ENCODE data around the gene FGL2. TPM values are rescaled to one million over a fixed set of nuclear protein-coding genes. Genes with fewer than 3 reads are reported as not detected.
"Not testable (repeated sequence)": the region's sequence is repeated elsewhere in the genome, so short reads cannot be mapped to it uniquely, and the experiment has no call there.

The FGL2 gene
- total RNA-seq, 1 experiment from 2014 or later, result not detected

- DNase-seq, result no peak
- Histone ChIP-seq H3K36me3 (no peaks in the 10 kb centered on the region), H3K4me3 (no peak overlapping the region), H3K9me3 (no peaks in the 10 kb centered on the region), H3K27me3 (no peaks in the 10 kb centered on the region)
Measured at GRCh38 chr7:77181015-77181595, 18.5 kb downstream of the FGL2 start.

- H3K36me3 ChIP-seq, H3K4me3 ChIP-seq, H3K27me3 ChIP-seq, DNase-seq, H3K9me3 ChIP-seq: not testable (repeated sequence)
Measured at GRCh38 chr7:77178024-77178423, 21.6 kb downstream of the FGL2 start.

- H3K9me3 ChIP-seq, H3K36me3 ChIP-seq, H3K27me3 ChIP-seq, H3K4me3 ChIP-seq, DNase-seq: not testable (repeated sequence)
Measured at GRCh38 chr7:77177321-77177904, 22.2 kb downstream of the FGL2 start.

GRCh38 chr7:77175274-77175800 is 24.3 kb downstream of the FGL2 start:
- not testable (repeated sequence) for H3K36me3 ChIP-seq, H3K9me3 ChIP-seq, H3K4me3 ChIP-seq, DNase-seq, H3K27me3 ChIP-seq

- H3K9me3 ChIP-seq, DNase-seq, H3K27me3 ChIP-seq, H3K4me3 ChIP-seq, H3K36me3 ChIP-seq: not testable (repeated sequence)
Measured at GRCh38 chr7:77174418-77174817, 25.2 kb downstream of the FGL2 start.

GRCh38 chr7:77172437-77173172 is 27.0 kb downstream of the FGL2 start:
- H3K4me3 ChIP-seq, DNase-seq, H3K9me3 ChIP-seq, H3K27me3 ChIP-seq, H3K36me3 ChIP-seq: not testable (repeated sequence)

- not testable (repeated sequence) for H3K36me3 ChIP-seq, H3K27me3 ChIP-seq, H3K9me3 ChIP-seq, H3K4me3 ChIP-seq, DNase-seq
Measured at GRCh38 chr7:77171073-77171472, 28.5 kb downstream of the FGL2 start.

- Histone ChIP-seq H3K36me3 (no peaks in the 10 kb centered on the region), H3K27me3 (no peaks in the 10 kb centered on the region), H3K4me3 (no peak overlapping the region), H3K9me3 (no peaks in the 10 kb centered on the region)
- DNase-seq, result no peak
Measured at GRCh38 chr7:77157446-77157845, 42.2 kb downstream of the FGL2 start.

GRCh38 chr7:77157034-77157433 is 42.6 kb downstream of the FGL2 start:
- not testable (repeated sequence) for H3K9me3 ChIP-seq, DNase-seq, H3K36me3 ChIP-seq, H3K27me3 ChIP-seq, H3K4me3 ChIP-seq

- DNase-seq, H3K27me3 ChIP-seq, H3K4me3 ChIP-seq, H3K9me3 ChIP-seq, H3K36me3 ChIP-seq: not testable (repeated sequence)
Measured at GRCh38 chr7:77155601-77156377, 43.8 kb downstream of the FGL2 start.

GRCh38 chr7:77154917-77155464 is 44.6 kb downstream of the FGL2 start:
- not testable (repeated sequence) for H3K36me3 ChIP-seq, H3K4me3 ChIP-seq, H3K9me3 ChIP-seq, DNase-seq, H3K27me3 ChIP-seq

GRCh38 chr7:77152232-77152631 is 47.4 kb downstream of the FGL2 start:
- H3K27me3 ChIP-seq, H3K9me3 ChIP-seq, H3K4me3 ChIP-seq, H3K36me3 ChIP-seq, DNase-seq: not testable (repeated sequence)

Other genes starting within 250 kb of the FGL2 start
- not detected in 2 replicates for gene SPDYE17, start 167.5 kb downstream of the FGL2 start, total RNA-seq (2014; rRNA removed; shearing (Covaris generic); ENCODE audit: low replicate concordance)
- gene SPDYE18, start 137.3 kb downstream of the FGL2 start, total RNA-seq (2014; rRNA removed; shearing (Covaris generic); ENCODE audit: low replicate concordance), result not detected in 2 replicates
- 0.07 TPM in 1 of 2 replicates, not detected in the other for gene CCDC146, start 77.2 kb downstream of the FGL2 start, total RNA-seq (2014; rRNA removed; shearing (Covaris generic); ENCODE audit: low replicate concordance)
- gene GSAP, start 216.5 kb upstream of the FGL2 start, total RNA-seq (2014; rRNA removed; shearing (Covaris generic); ENCODE audit: low replicate concordance), result 0.74 and 2.3 TPM in 2 replicates